Astrocyte (in vitro differentiated cells and primary cell): ENCODE measurements around the gene NLN. TPM values are rescaled to one million over a fixed set of nuclear protein-coding genes. Genes with fewer than 3 reads are reported as not detected.
"Not testable (repeated sequence)": the region's sequence is repeated elsewhere in the genome, so short reads cannot be mapped to it uniquely, and the experiment has no call there.

ENCODE experiments used
- DNase-seq: peaks from one replicate; pipeline ENCODE4 v3.0.0-alpha.2; 2010; ENCODE audit warnings: low read depth
- FAIRE-seq: peaks from 2 replicates; lab custom pipeline; 2011; peaks lifted over from hg19 to GRCh38; lab: Jason Lieb, UNC
- H2AFZ ChIP-seq: 2 replicates; pipeline ENCODE4 v1.6.0; 2012; ENCODE audit warnings: low read depth, low read length, inconsistent platforms
- H3K27ac ChIP-seq: 2 replicates; pipeline ENCODE4 v1.5.1; 2011; ENCODE audit warnings: low read depth, low read length, inconsistent platforms
- H3K27me3 ChIP-seq: 2 replicates; pipeline ENCODE4 v1.6.0; 2011; ENCODE audit warnings: low read length, inconsistent platforms; ENCODE audit not compliant: insufficient read depth
- H3K36me3 ChIP-seq: 2 replicates; pipeline ENCODE4 v1.5.1; 2011; ENCODE audit warnings: low read length, inconsistent platforms; ENCODE audit not compliant: insufficient read depth
- H3K4me1 ChIP-seq: 2 replicates; pipeline ENCODE4 v1.5.1; 2011; ENCODE audit warnings: low read length, inconsistent platforms; ENCODE audit not compliant: insufficient read depth
- H3K4me2 ChIP-seq: 2 replicates; pipeline ENCODE4 v1.6.0; 2012; ENCODE audit warnings: low read length, inconsistent platforms
- H3K4me3 ChIP-seq: 2 replicates; pipeline ENCODE4 v1.5.1; 2011; ENCODE audit warnings: low read depth, mild to moderate bottlenecking, low read length, inconsistent platforms; ENCODE audit not compliant: insufficient read depth
- H3K79me2 ChIP-seq: 2 replicates; pipeline ENCODE4 v1.6.0; 2012; ENCODE audit warnings: mild to moderate bottlenecking, low read length, inconsistent platforms; ENCODE audit not compliant: insufficient read depth
- H3K9ac ChIP-seq: 2 replicates; pipeline ENCODE4 v1.6.0; 2012; ENCODE audit warnings: mild to moderate bottlenecking, low read length, inconsistent platforms
- H3K9me3 ChIP-seq: 2 replicates; pipeline ENCODE4 v1.5.1; 2012; ENCODE audit warnings: low read depth, mild to moderate bottlenecking, low read length, inconsistent platforms; ENCODE audit not compliant: insufficient read depth
- H4K20me1 ChIP-seq: 2 replicates; pipeline ENCODE4 v1.6.0; 2012; ENCODE audit warnings: low read length, inconsistent platforms; ENCODE audit not compliant: insufficient read depth
- H3K27ac Mint-ChIP-seq: one replicate; pipeline ENCODE4 v1.8.0; 2021; ENCODE audit warnings: mild to moderate bottlenecking, mixed read lengths; ENCODE audit not compliant: unreplicated experiment
- H3K27me3 Mint-ChIP-seq: one replicate; pipeline ENCODE4 v1.8.0; 2021; ENCODE audit warnings: low read depth, mixed read lengths; ENCODE audit not compliant: unreplicated experiment
- H3K36me3 Mint-ChIP-seq: one replicate; pipeline ENCODE4 v1.8.0; 2021; ENCODE audit warnings: low read depth, mixed read lengths; ENCODE audit not compliant: unreplicated experiment
- H3K4me1 Mint-ChIP-seq: one replicate; pipeline ENCODE4 v1.8.0; 2021; ENCODE audit warnings: low read depth, mixed read lengths; ENCODE audit not compliant: unreplicated experiment
- H3K4me3 Mint-ChIP-seq: one replicate; pipeline ENCODE4 v1.8.0; 2021; ENCODE audit warnings: mild to moderate bottlenecking, moderate library complexity, mixed read lengths; ENCODE audit not compliant: unreplicated experiment
- H3K9me3 Mint-ChIP-seq: one replicate; pipeline ENCODE4 v1.8.0; 2021; ENCODE audit warnings: mild to moderate bottlenecking, mixed read lengths; ENCODE audit not compliant: unreplicated experiment
- CTCF ChIP-seq: IDR thresholded peaks from 2 replicates; pipeline ENCODE4 v1.5.1; 2011; ENCODE audit warnings: low read depth, mild to moderate bottlenecking, inconsistent platforms, low read length, moderate library complexity; ENCODE audit not compliant: insufficient read depth
- EZH2 ChIP-seq: IDR thresholded peaks from 2 replicates; pipeline ENCODE4 v1.6.1; 2012; ENCODE audit warnings: mild to moderate bottlenecking, low read length, inconsistent platforms; ENCODE audit not compliant: insufficient read depth
- total RNA-seq: library from RNA; stranded (reverse); gene quantifications from 2 replicates; pipeline ENCODE4 v1.2.1, GENCODE V29; 2021

Gene NLN
- total RNA-seq, 1 donor from 2014 or later: 65.2 TPM

GRCh38 chr5:65728218-65728617 lies 6.2 kb downstream of the NLN start:
- Histone ChIP-seq H3K27me3 (no peaks in the 10 kb centered on the region), H3K27ac (no peak overlapping the region), H3K9me3 (no peaks in the 10 kb centered on the region), H3K4me2 (peak overlapping the region; percentile 3), H4K20me1 (peaks cover 15% of the 10 kb centered on the region), H3K79me2 (peaks cover 79% of the 10 kb centered on the region), H3K4me3 (no peak overlapping the region), H3K4me1 (no peaks in the 10 kb centered on the region), H3K36me3 (no peaks in the 10 kb centered on the region), H2AFZ (no peak overlapping the region), H3K9ac (no peak overlapping the region)
- H3K27me3 Mint-ChIP-seq: no peaks in the 10 kb centered on the region
- FAIRE-seq (no peak), DNase-seq (peak; percentile 30)
- peaks cover 15% of the 10 kb centered on the region for H3K4me1 Mint-ChIP-seq
- peaks cover 2% of the 10 kb centered on the region for H3K9me3 Mint-ChIP-seq
- no peak for TF ChIP-seq EZH2
- no peak for TF ChIP-seq CTCF
- H3K4me3 Mint-ChIP-seq: no peak overlapping the region
- no peak overlapping the region for H3K27ac Mint-ChIP-seq
- no peaks in the 10 kb centered on the region for H3K36me3 Mint-ChIP-seq

GRCh38 chr5:65730910-65731309 lies 8.9 kb downstream of the NLN start:
- Mint-ChIP-seq H3K4me3 (no peak overlapping the region), H3K36me3 (no peaks in the 10 kb centered on the region), H3K27ac (no peak overlapping the region), H3K27me3 (no peaks in the 10 kb centered on the region), H3K9me3 (peaks cover 2% of the 10 kb centered on the region), H3K4me1 (peaks cover 4% of the 10 kb centered on the region)
- Histone ChIP-seq H2AFZ (no peak overlapping the region), H4K20me1 (peaks cover 28% of the 10 kb centered on the region), H3K36me3 (no peaks in the 10 kb centered on the region), H3K4me1 (no peaks in the 10 kb centered on the region), H3K9me3 (no peaks in the 10 kb centered on the region), H3K4me2 (no peak overlapping the region), H3K27me3 (no peaks in the 10 kb centered on the region), H3K79me2 (peaks cover 74% of the 10 kb centered on the region), H3K9ac (no peak overlapping the region), H3K27ac (no peak overlapping the region), H3K4me3 (no peak overlapping the region)
- no peak for TF ChIP-seq EZH2
- no peak for TF ChIP-seq CTCF
- DNase-seq: peak; percentile 7
- no peak for FAIRE-seq

GRCh38 chr5:65732046-65732445 lies 10.0 kb downstream of the NLN start:
- not testable (repeated sequence) for H3K9ac ChIP-seq, H3K27me3 Mint-ChIP-seq, H3K4me1 ChIP-seq, H3K4me3 ChIP-seq, H3K9me3 Mint-ChIP-seq, FAIRE-seq, H3K4me3 Mint-ChIP-seq, H2AFZ ChIP-seq, H3K27ac ChIP-seq, H3K9me3 ChIP-seq, H3K36me3 Mint-ChIP-seq, H3K27ac Mint-ChIP-seq, H3K36me3 ChIP-seq, H3K4me2 ChIP-seq, H3K27me3 ChIP-seq, DNase-seq, H3K4me1 Mint-ChIP-seq
- peaks cover 74% of the 10 kb centered on the region for H3K79me2 ChIP-seq
- peaks cover 28% of the 10 kb centered on the region for H4K20me1 ChIP-seq

GRCh38 chr5:65734196-65734775 lies 12.3 kb downstream of the NLN start:
- H2AFZ ChIP-seq, H3K4me1 ChIP-seq, H3K9ac ChIP-seq, H3K4me1 Mint-ChIP-seq, H3K27me3 ChIP-seq, H3K4me2 ChIP-seq, H3K27ac ChIP-seq, H3K4me3 ChIP-seq, H3K36me3 ChIP-seq, FAIRE-seq, H3K27me3 Mint-ChIP-seq, H3K4me3 Mint-ChIP-seq, H3K36me3 Mint-ChIP-seq, H3K9me3 ChIP-seq, DNase-seq, H3K27ac Mint-ChIP-seq, H3K9me3 Mint-ChIP-seq: not testable (repeated sequence)
- H4K20me1 ChIP-seq: peaks cover 25% of the 10 kb centered on the region
- H3K79me2 ChIP-seq: peaks cover 77% of the 10 kb centered on the region
